Umbilical cord (tissue), 2 donors: ENCODE data around the gene RBM26. TPM values are rescaled to one million over a fixed set of nuclear protein-coding genes. Genes with fewer than 3 reads are reported as not detected.
"Not testable (repeated sequence)": the region's sequence is repeated elsewhere in the genome, so short reads cannot be mapped to it uniquely, and the experiment has no call there.

ENCODE experiments used
- DNase-seq: peaks from one replicate; pipeline ENCODE4 v3.0.0-alpha.2; 2015; ENCODE audit warnings: low spot score
- total RNA-seq: library from RNA; depleted of rRNA; stranded (reverse); fragments of >200 nt; gene quantifications from one replicate; pipeline ENCODE4 v1.2.3, GENCODE V29; 2014; ENCODE audit warnings: low replicate concordance; ENCODE audit not compliant: insufficient read depth

Gene RBM26
- total RNA-seq, 1 donor from 2014 or later = 26.0 TPM

- DNase-seq = no peak
These were observed 18.2 kb downstream of the RBM26 start for GRCh38 chr13:79387853-79388252.

GRCh38 chr13:79386125-79386826 lies 19.8 kb downstream of the RBM26 start:
- no peak for DNase-seq

GRCh38 chr13:79385694-79386093 lies 20.4 kb downstream of the RBM26 start:
- DNase-seq = no peak

- no peak for DNase-seq
These were observed 21.9 kb downstream of the RBM26 start for GRCh38 chr13:79384022-79384610.

- no peak for DNase-seq
These were observed 23.3 kb downstream of the RBM26 start for GRCh38 chr13:79382545-79383275.

- no peak for DNase-seq
These were observed 25.1 kb downstream of the RBM26 start for GRCh38 chr13:79380997-79381396.

GRCh38 chr13:79379274-79379673 lies 26.8 kb downstream of the RBM26 start:
- DNase-seq = no peak

GRCh38 chr13:79376843-79377242 lies 29.2 kb downstream of the RBM26 start:
- no peak for DNase-seq

GRCh38 chr13:79374578-79374977 lies 31.5 kb downstream of the RBM26 start:
- no peak for DNase-seq

- DNase-seq = no peak
These were observed 32.1 kb downstream of the RBM26 start for GRCh38 chr13:79373916-79374315.

- no peak for DNase-seq
These were observed 36.8 kb downstream of the RBM26 start for GRCh38 chr13:79369226-79369625.

GRCh38 chr13:79365981-79366380 lies 40.1 kb downstream of the RBM26 start:
- no peak for DNase-seq

GRCh38 chr13:79361299-79361698 lies 44.8 kb downstream of the RBM26 start:
- DNase-seq = no peak

- DNase-seq = no peak
These were observed 46.0 kb downstream of the RBM26 start for GRCh38 chr13:79360095-79360494.

- DNase-seq = no peak
These were observed 47.0 kb downstream of the RBM26 start for GRCh38 chr13:79359064-79359463.

- DNase-seq = no peak
These were observed 51.8 kb downstream of the RBM26 start for GRCh38 chr13:79354285-79354684.

- no peak for DNase-seq
These were observed 52.4 kb downstream of the RBM26 start for GRCh38 chr13:79353693-79354092.

- no peak for DNase-seq
These were observed 53.9 kb downstream of the RBM26 start for GRCh38 chr13:79352107-79352506.

GRCh38 chr13:79349608-79350007 lies 56.4 kb downstream of the RBM26 start:
- DNase-seq = not testable (repeated sequence)

- no peak for DNase-seq
These were observed 57.0 kb downstream of the RBM26 start for GRCh38 chr13:79349011-79349410.

- no peak for DNase-seq
These were observed 59.6 kb downstream of the RBM26 start for GRCh38 chr13:79346300-79346914.

GRCh38 chr13:79341202-79341601 lies 64.9 kb downstream of the RBM26 start:
- no peak for DNase-seq
